GM23338 (cell line): ENCODE results near the gene MNDA. TPM values are rescaled to one million over a fixed set of nuclear protein-coding genes. Genes with fewer than 3 reads are reported as not detected.
A peak's percentile ranks its signal among the peaks of the same experiment; 100 is the strongest.

ENCODE experiments used
- ATAC-seq: fragments of 200-7000 bp; cut with Tn5 transposase; 3 replicates; pipeline ENCODE4 v1.9.1; 2020
- DNase-seq: peaks from one replicate; pipeline ENCODE4 v3.0.0-alpha.2; 2015; ENCODE audit warnings: low spot score
- H2AFZ ChIP-seq: fragments of 200-600 bp; sonication (generic); 2 replicates; pipeline ENCODE4 v1.8.0; 2016; ENCODE audit warnings: antibody characterized with exemption, mild to moderate bottlenecking, moderate library complexity
- H3F3A ChIP-seq: fragments of 200-600 bp; sonication (generic); replicated peaks from 2 replicates; pipeline ENCODE4 v1.8.0; 2017; ENCODE audit warnings: antibody characterized with exemption, mixed run types, low read depth
- H3K27ac ChIP-seq: fragments of 200-600 bp; sonication (generic); 2 replicates; pipeline ENCODE4 v1.6.1; 2016; ENCODE audit warnings: low read depth
- H3K27me3 ChIP-seq: fragments of 200-600 bp; sonication (generic); 2 replicates; pipeline ENCODE4 v1.8.0; 2016; ENCODE audit warnings: mild to moderate bottlenecking, mixed run types, moderate library complexity; ENCODE audit not compliant: insufficient read depth
- H3K36me3 ChIP-seq: fragments of 200-600 bp; sonication (generic); 2 replicates; pipeline ENCODE4 v1.8.0; 2016; ENCODE audit warnings: mild to moderate bottlenecking; ENCODE audit not compliant: insufficient read depth
- H3K4me1 ChIP-seq: fragments of 200-600 bp; sonication (generic); 2 replicates; pipeline ENCODE4 v1.8.0; 2016; ENCODE audit warnings: mild to moderate bottlenecking, moderate library complexity; ENCODE audit not compliant: insufficient read depth
- H3K4me2 ChIP-seq: fragments of 200-600 bp; sonication (generic); 2 replicates; pipeline ENCODE4 v1.7.1; 2017; ENCODE audit warnings: mixed run types
- H3K4me3 ChIP-seq: fragments of 200-600 bp; sonication (generic); 2 replicates; pipeline ENCODE4 v1.6.1; 2016; ENCODE audit warnings: mixed run types
- H3K79me2 ChIP-seq: fragments of 200-600 bp; sonication (generic); replicated peaks from 2 replicates; pipeline ENCODE4 v1.8.0; 2017; ENCODE audit warnings: mild to moderate bottlenecking; ENCODE audit not compliant: insufficient read depth
- H3K9me2 ChIP-seq: fragments of 200-600 bp; sonication (generic); 2 replicates; pipeline ENCODE4 v1.8.0; 2017; ENCODE audit not compliant: insufficient read depth
- H4K20me1 ChIP-seq: fragments of 200-600 bp; sonication (generic); replicated peaks from 2 replicates; pipeline ENCODE4 v1.8.0; 2017; ENCODE audit warnings: mild to moderate bottlenecking; ENCODE audit not compliant: insufficient read depth
- H3K27ac Mint-ChIP-seq: 2 replicates; pipeline ENCODE4 v1.8.0; 2020; ENCODE audit warnings: inconsistent platforms, mild to moderate bottlenecking, moderate library complexity, mixed read lengths
- H3K27me3 Mint-ChIP-seq: 3 replicates; pipeline ENCODE4 v1.8.0; 2022; ENCODE audit warnings: low read depth, mild to moderate bottlenecking, moderate library complexity, mixed read lengths, inconsistent platforms; ENCODE audit not compliant: insufficient read depth, poor library complexity
- H3K36me3 Mint-ChIP-seq: 3 replicates; pipeline ENCODE4 v1.8.0; 2021; ENCODE audit warnings: low read depth, mild to moderate bottlenecking, inconsistent platforms, moderate library complexity, mixed read lengths
- H3K4me1 Mint-ChIP-seq: 3 replicates; pipeline ENCODE4 v1.8.0; 2020; ENCODE audit warnings: mild to moderate bottlenecking, inconsistent platforms, mixed read lengths
- H3K4me3 Mint-ChIP-seq: 3 replicates; pipeline ENCODE4 v1.8.0; 2021; ENCODE audit warnings: moderate library complexity, mild to moderate bottlenecking, inconsistent platforms, mixed read lengths
- H3K9me3 Mint-ChIP-seq: 3 replicates; pipeline ENCODE4 v1.8.0; 2020; ENCODE audit warnings: moderate library complexity, mild to moderate bottlenecking, inconsistent platforms, mixed read lengths
- CTCF ChIP-seq, 2 experiments: fragments of 200-600 bp in 1 of 2; sonication (generic) in 1 of 2; conservative IDR thresholded peaks; 2 replicates each; pipeline versions ENCODE4 v1.5.1 to v1.6.1; 2016 to 2017; ENCODE audit warnings: antibody characterized with exemption in 2 of 2, low read depth in 2 of 2, mild to moderate bottlenecking in 2 of 2, moderate library complexity in 1 of 2
- EZH2phosphoT487 ChIP-seq: fragments of 200-600 bp; sonication (generic); IDR thresholded peaks from one replicate; pipeline ENCODE4 v1.8.1; 2018; ENCODE audit warnings: antibody characterized with exemption; ENCODE audit not compliant: unreplicated experiment
- JUNB ChIP-seq: IDR thresholded peaks from one replicate; pipeline ENCODE4 v1.6.1; 2016; ENCODE audit warnings: antibody characterized with exemption; ENCODE audit not compliant: unreplicated experiment
- STAT1 ChIP-seq: IDR thresholded peaks from one replicate; pipeline ENCODE4 v1.6.1; 2016; ENCODE audit warnings: antibody characterized with exemption; ENCODE audit not compliant: unreplicated experiment
- ZNF114 ChIP-seq: fragments of 250-450 bp; sonication (Bioruptor Pico); IDR thresholded peaks from 2 replicates; pipeline ENCODE4 v1.5.0; 2020; ENCODE audit warnings: mild to moderate bottlenecking, moderate library complexity
- ZNF462 ChIP-seq: fragments of 250-450 bp; sonication (Bioruptor Pico); IDR thresholded peaks from 2 replicates; pipeline ENCODE4 v1.5.0; 2020; ENCODE audit warnings: mild to moderate bottlenecking, moderate library complexity
- polyA plus RNA-seq: library from polyadenylated mRNA; unstranded; fragments of >200 nt; fragmentation: Nextera tagmentation; extraction: Ambion mirVana; gene quantifications from 2 replicates; pipeline ENCODE4 v1.2.1, GENCODE V29; 2016
- total RNA-seq: library from RNA; depleted of rRNA; stranded (reverse); fragments of >200 nt; shearing (Covaris generic); gene quantifications from 2 replicates; pipeline ENCODE4 v1.2.3, GENCODE V29; 2014
- TF ChIP-seq, protein P1 (sequence below): IDR thresholded peaks from 2 replicates; pipeline ENCODE4 v1.6.1; 2016; ENCODE audit warnings: antibody characterized with exemption

Gene MNDA
- total and polyA plus RNA-seq, 2 experiments from 2014 or later = not detected

DNA sequence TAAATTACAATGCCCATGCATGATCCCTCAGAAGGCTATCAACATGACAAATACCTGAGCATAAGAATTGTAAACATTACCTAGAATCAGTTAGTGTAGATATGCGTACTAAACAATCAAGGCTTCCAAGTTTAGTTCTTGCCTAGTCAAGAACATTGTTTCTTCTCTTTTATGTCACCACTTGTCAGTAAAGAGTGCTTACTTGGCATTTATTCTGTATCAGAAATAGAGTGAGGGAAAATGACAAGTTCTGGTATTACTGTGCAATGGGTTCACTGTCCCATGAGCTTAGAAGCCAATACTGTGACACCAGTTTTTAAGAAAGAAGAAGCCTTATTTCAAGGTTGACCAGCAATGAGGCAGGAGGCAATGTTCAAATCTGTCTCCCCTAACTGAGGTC is 27.5 kb upstream of the MNDA start:
- no peaks in the 10 kb centered on the region for H3K4me1 Mint-ChIP-seq

DNA sequence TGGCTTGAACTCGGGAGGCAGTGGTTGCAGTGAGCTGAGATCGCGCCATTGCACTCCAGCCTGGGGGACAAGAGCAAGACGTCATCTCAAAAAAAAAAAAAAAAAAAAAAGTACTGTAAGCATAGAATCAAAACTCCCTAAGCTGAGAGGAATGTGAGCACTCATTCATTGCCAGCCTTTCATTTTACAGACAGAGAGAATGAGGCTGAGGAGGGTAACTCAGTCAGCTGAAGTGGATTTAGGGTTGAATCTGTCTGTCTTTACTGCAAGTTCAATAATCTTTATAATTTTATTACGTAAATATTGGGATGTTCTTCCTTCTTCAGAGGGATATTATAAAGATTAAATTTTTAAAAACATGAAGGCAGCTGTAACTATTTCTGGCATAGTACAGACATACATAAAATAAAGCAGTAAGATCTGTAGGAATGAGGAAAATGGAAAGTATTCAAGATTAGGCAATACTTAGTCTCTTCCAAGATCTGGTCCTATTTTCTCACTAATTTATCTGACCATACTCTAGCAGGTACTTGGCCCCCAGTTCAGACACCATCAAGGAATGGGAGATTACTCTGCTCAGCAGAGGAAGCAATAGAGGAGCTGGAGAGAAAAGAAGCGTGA is 24.1 kb upstream of the MNDA start:
- H2AFZ ChIP-seq = no peak overlapping the region
- Mint-ChIP-seq H3K4me1 (no peaks in the 10 kb centered on the region), H3K27me3 (peaks cover 3% of the 10 kb centered on the region), H3K36me3 (no peaks in the 10 kb centered on the region), H3K9me3 (no peaks in the 10 kb centered on the region), H3K4me3 (no peak overlapping the region), H3K27ac (no peak overlapping the region)
- no peak overlapping the region for H3K4me2 ChIP-seq
- no peak for DNase-seq
- H3K4me1 ChIP-seq = no peaks in the 10 kb centered on the region
- H4K20me1 ChIP-seq = no peaks in the 10 kb centered on the region
- H3F3A ChIP-seq = no peaks in the 10 kb centered on the region
- H3K79me2 ChIP-seq = no peaks in the 10 kb centered on the region
- no peaks in the 10 kb centered on the region for H3K36me3 ChIP-seq
- no peak for ATAC-seq
- no peaks in the 10 kb centered on the region for H3K9me2 ChIP-seq
- no peak overlapping the region for H3K27ac ChIP-seq
- no peaks in the 10 kb centered on the region for H3K27me3 ChIP-seq
- H3K4me3 ChIP-seq = no peak overlapping the region
- TF ChIP-seq ZNF462 (no peak), EZH2phosphoT487 (no peak), JUNB (no peak), ZNF114 (no peak)

More for the DNA sequence above, 27.5 kb upstream of the MNDA start:
- Mint-ChIP-seq H3K36me3 (no peaks in the 10 kb centered on the region), H3K27ac (no peak overlapping the region), H3K4me3 (no peak overlapping the region), H3K9me3 (no peaks in the 10 kb centered on the region), H3K27me3 (peaks cover 2% of the 10 kb centered on the region)
- Histone ChIP-seq H3K4me3 (no peak overlapping the region), H3K9me2 (no peaks in the 10 kb centered on the region), H2AFZ (peak overlapping the region; percentile 16; the same call in 1 of the 2 replicates), H3K27ac (no peak overlapping the region), H3K4me2 (no peak overlapping the region), H4K20me1 (no peaks in the 10 kb centered on the region), H3K36me3 (no peaks in the 10 kb centered on the region), H3K79me2 (no peaks in the 10 kb centered on the region), H3F3A (no peaks in the 10 kb centered on the region), H3K4me1 (no peaks in the 10 kb centered on the region), H3K27me3 (no peaks in the 10 kb centered on the region)
- no peak for DNase-seq
- no peak for ATAC-seq
- TF ChIP-seq, protein P1, sequence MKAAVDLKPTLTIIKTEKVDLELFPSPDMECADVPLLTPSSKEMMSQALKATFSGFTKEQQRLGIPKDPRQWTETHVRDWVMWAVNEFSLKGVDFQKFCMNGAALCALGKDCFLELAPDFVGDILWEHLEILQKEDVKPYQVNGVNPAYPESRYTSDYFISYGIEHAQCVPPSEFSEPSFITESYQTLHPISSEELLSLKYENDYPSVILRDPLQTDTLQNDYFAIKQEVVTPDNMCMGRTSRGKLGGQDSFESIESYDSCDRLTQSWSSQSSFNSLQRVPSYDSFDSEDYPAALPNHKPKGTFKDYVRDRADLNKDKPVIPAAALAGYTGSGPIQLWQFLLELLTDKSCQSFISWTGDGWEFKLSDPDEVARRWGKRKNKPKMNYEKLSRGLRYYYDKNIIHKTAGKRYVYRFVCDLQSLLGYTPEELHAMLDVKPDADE = no peak
- TF ChIP-seq ZNF114 (no peak), STAT1 (no peak), CTCF (conservative IDR thresholded peaks at IDR 0.05; ENCODE audit: low read depth in 2 of 2) (no peak)
